ENCODE data around the gene TMIGD1. TPM values are rescaled to one million over a fixed set of nuclear protein-coding genes. Genes with fewer than 3 reads are reported as not detected.

TMIGD1 gene
- total and polyA plus RNA-seq, 2 donors (not counting 3 experiments of a cell fraction or from before 2014, with no cell fraction given): not detected

DNA sequence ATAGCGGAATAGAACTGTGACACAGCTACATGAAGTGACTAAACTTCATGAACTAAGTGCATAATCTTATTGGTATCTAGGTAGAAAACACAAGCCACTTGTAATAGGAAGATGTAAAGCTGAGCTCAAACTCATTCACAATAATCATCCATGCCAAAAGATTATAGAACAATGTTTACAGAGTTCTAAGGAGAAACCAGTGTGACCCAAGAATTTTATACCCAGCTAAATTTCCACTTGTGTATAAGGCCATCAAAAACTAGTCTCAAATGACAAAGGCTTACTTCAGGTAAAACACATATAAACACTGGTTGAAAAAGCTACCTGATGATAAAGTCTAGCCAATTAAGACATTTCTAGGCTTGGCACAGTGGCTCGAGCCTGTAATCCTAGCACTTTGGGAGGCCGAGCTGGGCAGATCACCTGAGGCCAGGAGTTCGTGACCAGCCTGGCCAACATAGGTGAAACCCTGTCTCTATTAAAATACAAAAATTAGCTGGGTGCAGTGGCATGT is 28.0 kb upstream of the TMIGD1 start:
- H3K4me3 ChIP-seq (replicated peaks in 1 of 3; ENCODE audit: insufficient read depth in 1 of 3, low read depth in 1 of 3, low read length in 3 of 3): no peak overlapping the region
- FAIRE-seq (no peak), DNase-seq (ENCODE audit: low read depth, low spot score) (no peak)
- dilution Hi-C loops (cut with MboI; ENCODE audit: extremely low pct_ligation_motif_present, low sequenced_read_pairs) (no loop called here), intact Hi-C loops (cut with micrococcal nuclease) (no loop called here)
- no TSS peak for BruUV-seq (replicated peaks)
- H3K9me3 ChIP-seq (replicated peaks; ENCODE audit: control insufficient read depth, insufficient read depth, low read length): no peaks in the 10 kb centered on the region
- ChIA-PET POLR2A (no interaction called here), CTCF (interaction anchor here (0.9 kb wide), 1 partner anchor 127 kb away, joined by 3 read pairs; no protein-coding TSS in a partner anchor)
- H3K4me1 ChIP-seq (ENCODE audit: control insufficient read depth, extremely low read depth, insufficient read depth, low read length): no peaks in the 10 kb centered on the region
- H3K9ac ChIP-seq (replicated peaks; ENCODE audit: extremely low read depth, insufficient read depth, low read length): no peak overlapping the region
- no peaks in the 10 kb centered on the region for H3K79me2 ChIP-seq (ENCODE audit: control insufficient read depth, insufficient read depth, low read length)
- peaks cover 3 to 6% of the 10 kb centered on the region in 2 experiments for H3K27me3 ChIP-seq (ENCODE audit: control insufficient read depth in 2 of 2, insufficient read depth in 2 of 2, low read length in 2 of 2)
- no peaks in the 10 kb centered on the region for H3K36me3 ChIP-seq (ENCODE audit: control insufficient read depth in 2 of 2, extremely low read depth in 1 of 2, insufficient read depth in 2 of 2, low read length in 2 of 2)
- H3K4me2 ChIP-seq (ENCODE audit: insufficient read depth, low read length): no peak overlapping the region
- no peak overlapping the region for H2AFZ ChIP-seq (ENCODE audit: low read depth, low read length)
- no peak overlapping the region for H3K27ac ChIP-seq (ENCODE audit: insufficient read depth, low read depth, low read length)
- no peaks in the 10 kb centered on the region for H3K9me1 ChIP-seq (replicated peaks; ENCODE audit: control insufficient read depth, extremely low read depth, insufficient read depth, low read length)
- no peaks in the 10 kb centered on the region for H4K20me1 ChIP-seq (replicated peaks; ENCODE audit: control insufficient read depth, extremely low read depth, insufficient read depth, low read length)
- TF ChIP-seq, protein P1, sequence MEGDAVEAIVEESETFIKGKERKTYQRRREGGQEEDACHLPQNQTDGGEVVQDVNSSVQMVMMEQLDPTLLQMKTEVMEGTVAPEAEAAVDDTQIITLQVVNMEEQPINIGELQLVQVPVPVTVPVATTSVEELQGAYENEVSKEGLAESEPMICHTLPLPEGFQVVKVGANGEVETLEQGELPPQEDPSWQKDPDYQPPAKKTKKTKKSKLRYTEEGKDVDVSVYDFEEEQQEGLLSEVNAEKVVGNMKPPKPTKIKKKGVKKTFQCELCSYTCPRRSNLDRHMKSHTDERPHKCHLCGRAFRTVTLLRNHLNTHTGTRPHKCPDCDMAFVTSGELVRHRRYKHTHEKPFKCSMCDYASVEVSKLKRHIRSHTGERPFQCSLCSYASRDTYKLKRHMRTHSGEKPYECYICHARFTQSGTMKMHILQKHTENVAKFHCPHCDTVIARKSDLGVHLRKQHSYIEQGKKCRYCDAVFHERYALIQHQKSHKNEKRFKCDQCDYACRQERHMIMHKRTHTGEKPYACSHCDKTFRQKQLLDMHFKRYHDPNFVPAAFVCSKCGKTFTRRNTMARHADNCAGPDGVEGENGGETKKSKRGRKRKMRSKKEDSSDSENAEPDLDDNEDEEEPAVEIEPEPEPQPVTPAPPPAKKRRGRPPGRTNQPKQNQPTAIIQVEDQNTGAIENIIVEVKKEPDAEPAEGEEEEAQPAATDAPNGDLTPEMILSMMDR (IDR thresholded peaks at IDR 0.05; ENCODE audit: extremely low read depth in 1 of 2, insufficient read depth in 1 of 2, low read depth in 1 of 2, low read length in 2 of 2): no peak

DNA sequence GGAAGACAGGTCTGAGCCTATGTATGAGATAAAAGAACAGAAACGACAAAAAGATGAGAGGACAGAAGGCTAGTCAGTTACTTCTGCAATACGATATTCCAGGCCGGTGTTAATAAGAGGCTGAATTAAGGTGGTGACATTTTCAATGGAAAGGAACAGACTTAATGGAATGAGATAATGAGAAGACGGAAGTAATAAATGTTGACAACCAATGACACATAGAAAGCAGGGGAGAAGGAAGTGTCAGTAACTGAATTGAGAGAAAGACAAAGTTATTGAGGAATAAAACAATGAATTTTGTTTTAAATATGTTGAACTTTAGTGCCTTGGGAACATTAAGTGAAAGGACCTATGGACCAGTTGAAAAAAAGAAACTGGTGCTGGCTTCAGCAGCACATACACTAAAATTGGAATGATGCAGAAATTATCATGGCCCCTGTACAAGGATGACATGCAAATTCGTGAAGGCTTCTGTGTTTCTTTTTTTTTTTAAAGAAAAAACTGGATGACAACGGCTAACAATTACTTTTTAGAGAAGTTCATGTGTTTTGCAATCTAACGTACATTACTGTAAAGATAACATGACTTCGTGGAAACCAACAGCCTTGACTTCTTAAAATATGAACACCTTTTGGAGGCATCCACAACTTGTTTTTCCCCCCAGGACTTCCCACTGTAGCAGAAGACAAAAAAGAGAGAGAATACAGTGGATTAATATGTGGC is 26.4 kb upstream of the TMIGD1 start:
- no peaks in the 10 kb centered on the region for H4K20me1 ChIP-seq (replicated peaks; ENCODE audit: control insufficient read depth, extremely low read depth, insufficient read depth, low read length)
- no peaks in the 10 kb centered on the region for H3K36me3 ChIP-seq (ENCODE audit: control insufficient read depth in 2 of 2, extremely low read depth in 1 of 2, insufficient read depth in 2 of 2, low read length in 2 of 2)
- H3K4me2 ChIP-seq (ENCODE audit: insufficient read depth, low read length): no peak overlapping the region
- DNase-seq (ENCODE audit: low read depth, low spot score) (no peak), FAIRE-seq (no peak)
- no TSS peak for BruUV-seq (replicated peaks)
- no peak for TF ChIP-seq POLR2A (IDR thresholded peaks at IDR 0.05; ENCODE audit: low read depth, low read length)
- TF ChIP-seq, protein P2, sequence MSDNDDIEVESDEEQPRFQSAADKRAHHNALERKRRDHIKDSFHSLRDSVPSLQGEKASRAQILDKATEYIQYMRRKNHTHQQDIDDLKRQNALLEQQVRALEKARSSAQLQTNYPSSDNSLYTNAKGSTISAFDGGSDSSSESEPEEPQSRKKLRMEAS (IDR thresholded peaks at IDR 0.05; ENCODE audit: insufficient read depth, insufficient read length): no peak
- no peak for TF ChIP-seq GATA2 (IDR thresholded peaks at IDR 0.05; ENCODE audit: insufficient read depth, insufficient read length, low read depth, low read length)
- TF ChIP-seq, protein P1 (IDR thresholded peaks at IDR 0.05; ENCODE audit: extremely low read depth in 1 of 2, insufficient read depth in 1 of 2, low read depth in 1 of 2, low read length in 2 of 2): no peak
- no peak for TF ChIP-seq EZH2 (IDR thresholded peaks at IDR 0.05; ENCODE audit: borderline replicate concordance, low read depth, low read length, severe bottlenecking)
- TF ChIP-seq JUN (IDR thresholded peaks at IDR 0.05; ENCODE audit: borderline replicate concordance, insufficient read depth, insufficient read length, low read depth): no peak
- no peak for TF ChIP-seq FOS (IDR thresholded peaks at IDR 0.05; ENCODE audit: borderline replicate concordance, insufficient read depth, low read length)
- no peak for TF ChIP-seq POLR2AphosphoS5 (IDR thresholded peaks at IDR 0.05; ENCODE audit: insufficient read depth, low read depth, low read length)
- no peak for TF ChIP-seq MYC (IDR thresholded peaks at IDR 0.05; ENCODE audit: low read depth, low read length)
- intact Hi-C loops (cut with micrococcal nuclease) (no loop called here), dilution Hi-C loops (cut with MboI; ENCODE audit: extremely low pct_ligation_motif_present, low sequenced_read_pairs) (no loop called here)
- no peaks in the 10 kb centered on the region for H3K9me1 ChIP-seq (replicated peaks; ENCODE audit: control insufficient read depth, extremely low read depth, insufficient read depth, low read length)
- ChIA-PET POLR2A (no interaction called here), CTCF (no interaction called here)
- no peak overlapping the region for H3K4me3 ChIP-seq (replicated peaks in 1 of 3; ENCODE audit: insufficient read depth in 1 of 3, low read depth in 1 of 3, low read length in 3 of 3)
- H2AFZ ChIP-seq (ENCODE audit: low read depth, low read length): no peak overlapping the region
- no peaks in the 10 kb centered on the region for H3K4me1 ChIP-seq (ENCODE audit: control insufficient read depth, extremely low read depth, insufficient read depth, low read length)
- no peak overlapping the region for H3K27ac ChIP-seq (ENCODE audit: insufficient read depth, low read depth, low read length)
- H3K79me2 ChIP-seq (ENCODE audit: control insufficient read depth, insufficient read depth, low read length): no peaks in the 10 kb centered on the region
- no peak overlapping the region for H3K9ac ChIP-seq (replicated peaks; ENCODE audit: extremely low read depth, insufficient read depth, low read length)
- peaks cover 0 to under 1% of the 10 kb centered on the region in 2 experiments for H3K27me3 ChIP-seq (ENCODE audit: control insufficient read depth in 2 of 2, insufficient read depth in 2 of 2, low read length in 2 of 2)
- no peaks in the 10 kb centered on the region for H3K9me3 ChIP-seq (replicated peaks; ENCODE audit: control insufficient read depth, insufficient read depth, low read length)
